ENCODE measurements around the gene AATK. TPM values are rescaled to one million over a fixed set of nuclear protein-coding genes. Genes with fewer than 3 reads are reported as not detected.

Gene AATK
- total and polyA plus RNA-seq, 8 donors, result 13.3 to 48.5 (median 19.4) TPM

GRCh38 chr17:81093619-81094508, 72.2 kb downstream of the AATK start:
- no peaks in the 10 kb centered on the region for H3K27me3 ChIP-seq
- no peak for TF ChIP-seq CTCF (IDR thresholded peaks at IDR 0.05)
- peak overlapping the region; percentile 65 to 69 for H3K27ac ChIP-seq
- H3K9me3 ChIP-seq, result no peaks in the 10 kb centered on the region
- H3K4me1 ChIP-seq, result peaks cover 39 to 67% of the 10 kb centered on the region in 2 donors
- DNase-seq (no peak), ATAC-seq (no peak)
- peaks cover 0 to under 1% of the 10 kb centered on the region in 2 donors for H3K36me3 ChIP-seq
- H3K4me3 ChIP-seq, result no peak overlapping the region
- intact Hi-C loops (cut with DNase I), result no loop called here

DNA sequence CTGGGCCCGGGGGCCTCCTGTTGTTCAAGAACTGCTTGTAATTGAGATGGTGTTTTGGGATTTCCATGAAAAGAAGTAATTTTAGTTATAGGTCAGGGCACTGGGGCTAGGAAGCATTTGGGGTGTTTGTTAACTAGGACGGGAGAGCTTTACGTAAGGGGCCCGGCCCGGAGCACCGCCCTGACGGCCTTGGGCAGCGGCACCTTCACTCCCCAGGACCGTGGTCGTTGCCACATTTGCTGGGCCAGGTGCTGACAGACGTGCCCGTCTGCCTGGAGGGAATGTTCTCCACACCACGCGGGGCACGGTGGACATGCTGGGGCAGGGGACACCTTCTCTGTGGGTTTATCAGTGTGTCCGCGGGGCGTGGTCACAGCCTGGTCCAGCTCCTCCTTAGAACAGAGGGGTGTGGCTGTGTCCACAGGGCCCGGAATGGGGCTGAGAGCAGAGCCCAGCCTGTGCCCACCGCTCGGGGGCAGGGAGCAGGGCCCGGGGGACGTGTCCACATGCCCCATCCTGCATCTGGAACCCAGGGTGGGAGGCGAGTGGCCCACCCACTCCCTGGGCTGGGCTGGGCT, 73.4 kb downstream of the AATK start:
- H3K4me1 ChIP-seq, result peaks cover 33 to 61% of the 10 kb centered on the region in 2 donors
- TF ChIP-seq CTCF (IDR thresholded peaks at IDR 0.05), result no peak
- DNase-seq, result no peak
- ATAC-seq, result no peak
- H3K9me3 ChIP-seq, result no peaks in the 10 kb centered on the region
- peaks cover 0 to 13% of the 10 kb centered on the region in 2 donors for H3K36me3 ChIP-seq
- no peak overlapping the region for H3K27ac ChIP-seq
- H3K4me3 ChIP-seq, result no peak overlapping the region
- intact Hi-C loops (cut with DNase I), result no loop called here
- no peaks in the 10 kb centered on the region for H3K27me3 ChIP-seq

GRCh38 chr17:81091774-81092517, 74.1 kb downstream of the AATK start:
- no peak for TF ChIP-seq CTCF (IDR thresholded peaks at IDR 0.05)
- Histone ChIP-seq H3K4me3 (no peak overlapping the region), H3K36me3 (peaks cover 0 to 19% of the 10 kb centered on the region in 2 donors), H3K27ac (peak overlapping the region in 1 of 2 donors; percentile 15), H3K27me3 (no peaks in the 10 kb centered on the region), H3K9me3 (no peaks in the 10 kb centered on the region), H3K4me1 (peaks cover 26 to 54% of the 10 kb centered on the region in 2 donors)
- no peak for ATAC-seq
- intact Hi-C loops (cut with DNase I), result no loop called here
- DNase-seq, result no peak

DNA sequence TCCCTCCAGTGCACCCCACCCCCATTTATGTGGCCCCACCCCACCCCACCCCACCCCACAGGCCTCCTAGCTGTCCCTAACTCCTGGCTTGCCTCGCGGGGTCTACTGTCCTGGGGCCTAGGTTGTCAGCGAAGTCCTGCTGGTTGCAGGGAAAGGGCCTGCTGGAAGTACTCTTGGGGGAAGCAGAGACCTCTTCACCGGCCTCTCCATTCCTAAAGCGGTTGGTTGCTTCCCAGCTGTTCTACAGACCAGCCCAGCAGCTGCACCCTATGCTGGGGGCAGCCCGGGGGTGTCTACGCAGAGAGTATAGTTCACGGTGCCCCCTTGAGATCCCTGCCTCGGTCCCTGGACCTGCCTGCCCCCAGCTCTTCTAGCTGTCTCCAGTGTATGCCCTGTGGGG, 74.9 kb downstream of the AATK start:
- peaks cover 0 to 27% of the 10 kb centered on the region in 2 donors for H3K36me3 ChIP-seq
- H3K27me3 ChIP-seq, result no peaks in the 10 kb centered on the region
- intact Hi-C loops (cut with DNase I), result no loop called here
- peak overlapping the region in 1 of 2 donors; percentile 15 for H3K27ac ChIP-seq
- H3K4me3 ChIP-seq, result no peak overlapping the region
- H3K4me1 ChIP-seq, result peaks cover 19 to 46% of the 10 kb centered on the region in 2 donors
- DNase-seq (no peak), ATAC-seq (no peak)
- TF ChIP-seq CTCF (IDR thresholded peaks at IDR 0.05), result no peak
- no peaks in the 10 kb centered on the region for H3K9me3 ChIP-seq

Measured in left lung (tissue), 10 donors.